Activated CD4-positive, alpha-beta T cell treated with anti-CD3 and anti-CD28 coated beads, Interleukin-2, amount 50 U/mL, for 24 hours (primary cell): Measurements from ENCODE around the gene IDNK.

Source experiments
- DNase-seq, 2 donors: peaks; one replicate each; pipeline ENCODE4 v3.0.0-alpha.2; 2020; ENCODE audit warnings: low read depth in 1 of 2, low spot score in 1 of 2

IDNK gene

GRCh38 chr9:83633255-83633654 lies 10.3 kb downstream of the IDNK start:
- no peak for DNase-seq

GRCh38 chr9:83633676-83634075 lies 10.7 kb downstream of the IDNK start:
- DNase-seq = no peak

DNA sequence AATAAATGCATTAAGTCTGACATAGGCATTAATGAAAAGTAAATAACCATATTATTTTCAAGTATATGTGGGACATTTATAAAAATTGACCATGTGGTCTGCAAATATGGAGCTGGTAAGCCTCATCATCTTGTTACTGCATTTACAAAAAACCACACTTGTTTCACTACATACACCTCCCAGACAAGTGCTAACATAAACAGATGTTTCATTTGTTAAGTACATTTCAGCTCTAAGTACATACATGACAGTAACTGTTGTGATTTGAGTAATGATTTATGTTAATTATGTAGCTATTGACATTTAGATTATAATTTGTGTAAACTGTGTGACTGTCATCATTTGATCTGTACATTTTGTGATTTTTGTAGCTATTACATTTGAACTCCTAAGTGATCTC lies 13.9 kb downstream of the IDNK start:
- DNase-seq = no peak

GRCh38 chr9:83637389-83637788 lies 14.4 kb downstream of the IDNK start:
- no peak for DNase-seq

DNA sequence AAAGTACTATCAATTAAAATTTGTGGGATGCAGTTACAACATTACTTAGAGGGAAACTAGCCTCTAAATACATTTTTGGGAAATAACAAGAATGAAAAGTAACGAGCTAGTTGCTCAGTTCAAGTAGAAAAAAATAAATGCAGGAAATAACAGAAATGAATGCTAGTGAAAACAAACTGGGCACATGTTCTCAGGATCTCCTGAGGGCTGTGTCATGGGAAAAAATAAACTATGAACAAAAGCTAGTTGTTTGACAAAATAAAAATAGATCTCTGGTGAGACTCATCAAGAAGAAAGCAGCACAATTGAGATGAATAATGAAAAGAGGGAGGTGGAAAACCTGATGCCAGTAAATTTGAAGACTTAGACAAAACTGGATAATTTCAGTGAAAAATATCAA lies 16.3 kb downstream of the IDNK start:
- DNase-seq = no peak

GRCh38 chr9:83642793-83643192 lies 19.9 kb downstream of the IDNK start:
- no peak for DNase-seq

- DNase-seq = no peak
These were observed 23.7 kb downstream of the IDNK start for GRCh38 chr9:83646500-83647239.

DNA sequence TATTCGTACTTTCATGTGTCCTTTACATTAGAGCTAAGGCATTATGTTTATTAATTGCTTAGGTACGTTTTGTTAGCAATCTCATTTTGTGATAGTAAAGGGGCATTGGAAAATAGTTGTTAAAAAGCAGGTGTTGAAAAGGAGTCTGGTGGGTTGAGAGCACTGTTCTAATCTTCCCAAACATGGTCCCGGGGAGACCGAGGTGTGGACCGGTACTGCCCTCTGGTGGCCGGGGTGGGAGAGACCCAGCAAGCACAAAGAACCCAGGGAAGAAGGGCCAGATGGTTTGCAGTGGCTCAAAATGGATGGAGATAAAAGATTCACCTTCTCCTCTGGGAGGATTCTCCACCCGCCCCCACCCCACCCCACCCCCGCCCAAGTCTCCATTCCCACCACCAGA lies 26.1 kb downstream of the IDNK start:
- DNase-seq = peak; percentile 49 to 58

GRCh38 chr9:83649515-83649914 lies 26.6 kb downstream of the IDNK start:
- DNase-seq = no peak

DNA sequence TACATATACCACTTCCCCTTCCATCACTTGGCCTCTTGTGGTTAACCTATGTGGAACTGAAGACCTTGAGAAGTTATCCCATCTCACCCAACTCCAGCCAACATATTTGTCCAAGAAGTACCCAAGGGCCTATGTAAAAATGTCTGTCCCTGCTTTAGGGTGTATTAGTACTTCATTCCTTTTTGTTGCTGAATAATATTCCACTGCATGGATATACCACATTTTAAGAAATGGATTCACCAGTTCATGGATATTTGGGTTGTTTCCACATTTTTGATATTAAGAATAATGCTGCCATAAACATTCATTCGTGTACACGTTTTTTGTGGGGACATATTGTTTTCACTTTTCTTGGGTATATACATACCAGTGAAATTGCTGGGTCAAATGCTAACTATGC lies 28.6 kb downstream of the IDNK start:
- no peak for DNase-seq

- no peak for DNase-seq
These were observed 29.5 kb downstream of the IDNK start for GRCh38 chr9:83652433-83652832.

DNA sequence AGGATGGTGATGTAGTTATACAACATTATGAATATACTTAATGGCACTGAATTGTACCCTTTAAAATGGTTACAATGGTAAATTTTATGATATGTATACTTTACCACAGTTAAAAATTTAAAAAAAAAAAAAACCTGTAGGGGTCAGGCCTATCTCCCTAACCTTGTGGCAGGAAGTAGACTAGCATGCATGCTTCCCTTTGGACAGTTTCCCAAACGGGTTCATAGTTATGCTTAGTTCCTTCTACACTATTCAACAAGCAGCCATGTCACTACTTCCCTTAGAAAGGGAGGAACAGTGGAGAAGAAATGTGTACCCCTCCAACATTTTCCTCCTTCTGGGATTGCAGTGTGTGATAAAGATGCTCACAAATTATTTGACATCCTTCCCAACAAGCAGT lies 32.5 kb downstream of the IDNK start:
- DNase-seq = no peak

DNA sequence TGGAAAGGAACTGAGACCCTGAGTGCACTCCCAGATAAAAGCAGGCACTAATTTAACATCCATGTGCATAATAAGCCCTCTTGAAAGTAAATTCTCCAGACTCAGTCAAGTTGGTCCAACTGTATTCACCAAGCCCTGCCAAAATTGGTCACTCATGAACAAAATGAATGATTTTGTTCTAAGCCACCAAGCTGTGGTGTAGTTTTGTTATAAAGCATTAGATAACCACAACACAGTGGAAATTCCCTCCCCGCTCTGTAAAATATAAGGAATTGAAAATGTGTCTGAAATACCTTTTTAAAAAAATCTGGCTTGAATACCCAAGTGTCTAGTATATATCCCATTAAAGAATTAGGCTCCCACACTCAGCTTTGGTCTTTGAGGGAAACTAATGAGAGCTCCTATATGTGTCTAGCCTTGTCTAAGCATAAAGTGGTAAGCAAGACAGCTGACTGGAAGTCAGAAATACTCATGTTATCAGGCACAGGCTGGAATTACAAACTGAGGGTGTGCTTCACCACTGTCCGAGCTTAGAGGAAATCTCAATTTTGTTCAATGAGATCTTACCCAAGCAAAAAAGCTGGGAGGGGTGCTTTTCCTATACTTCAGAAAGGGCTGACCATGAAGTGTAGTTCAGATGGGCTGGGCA lies 33.2 kb downstream of the IDNK start:
- no peak for DNase-seq

GRCh38 chr9:83656952-83657351 lies 34.0 kb downstream of the IDNK start:
- no peak for DNase-seq

- no peak for DNase-seq
These were observed 40.0 kb downstream of the IDNK start for GRCh38 chr9:83662933-83663332.

DNA sequence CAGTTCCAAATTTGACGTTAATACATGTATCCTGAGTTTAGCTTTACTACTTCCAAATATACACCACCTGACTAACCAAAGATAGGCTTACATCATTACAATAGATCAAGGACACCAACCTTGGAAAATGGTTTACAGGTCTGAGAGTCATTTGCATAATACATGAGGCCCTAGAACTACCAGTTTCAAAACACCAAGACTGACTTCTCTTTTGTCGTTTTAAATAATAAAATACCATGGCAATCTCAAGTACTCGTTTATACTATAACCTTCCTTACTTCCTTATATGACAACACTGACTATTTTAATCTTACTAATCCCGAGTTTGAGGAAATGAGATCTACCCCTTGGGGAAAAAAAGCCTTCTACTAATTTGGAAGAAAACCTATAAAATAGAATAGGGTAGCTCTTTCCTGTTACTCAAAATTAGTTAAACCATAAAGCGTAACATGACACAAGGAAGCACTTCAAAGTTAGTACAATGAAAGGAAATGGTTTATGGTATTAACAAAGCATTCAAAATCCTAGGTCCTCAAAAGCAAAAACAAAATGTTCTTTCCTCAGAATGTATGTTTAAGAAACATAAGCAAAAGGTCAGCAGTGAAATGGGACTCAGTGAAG lies 42.7 kb downstream of the IDNK start:
- DNase-seq = no peak

DNA sequence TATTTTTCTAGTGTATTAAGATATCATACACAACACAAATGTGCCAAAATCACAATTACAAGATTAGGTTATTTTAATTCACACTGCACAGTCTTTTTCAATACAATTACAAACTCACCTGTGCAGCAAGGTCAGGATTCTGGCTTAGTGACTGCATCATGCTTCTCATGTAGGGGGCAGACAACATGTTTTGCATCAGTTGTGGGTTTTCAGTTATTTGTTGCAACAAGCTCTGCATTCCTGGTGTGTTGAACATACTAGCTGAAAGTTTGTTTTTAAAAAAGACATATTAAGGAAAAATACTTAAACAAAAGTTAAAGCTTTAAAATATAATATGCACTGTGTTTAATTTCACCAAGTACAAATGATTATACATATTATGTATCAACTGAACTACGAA lies 46.1 kb downstream of the IDNK start:
- no peak for DNase-seq

GRCh38 chr9:83670381-83670780 lies 47.4 kb downstream of the IDNK start:
- no peak for DNase-seq

DNA sequence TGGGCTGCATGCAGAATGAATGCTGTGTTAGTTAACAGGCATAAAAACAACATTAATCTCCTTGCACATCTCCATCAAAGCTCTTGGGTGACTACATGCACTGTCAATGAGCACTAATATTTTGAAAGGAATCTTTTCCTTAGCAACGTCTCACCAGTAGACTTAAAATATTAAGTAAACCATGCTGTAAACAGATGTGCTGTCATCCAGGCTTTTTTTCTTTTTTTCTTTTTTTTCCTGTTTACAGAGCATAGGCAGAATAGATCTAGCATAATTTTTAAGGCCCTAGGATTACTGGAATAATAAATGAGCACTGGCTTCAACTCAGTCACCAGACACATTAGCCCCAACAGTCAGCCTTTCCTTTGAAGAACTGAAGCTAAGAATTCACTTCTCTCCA lies 48.5 kb downstream of the IDNK start:
- no peak for DNase-seq

DNA sequence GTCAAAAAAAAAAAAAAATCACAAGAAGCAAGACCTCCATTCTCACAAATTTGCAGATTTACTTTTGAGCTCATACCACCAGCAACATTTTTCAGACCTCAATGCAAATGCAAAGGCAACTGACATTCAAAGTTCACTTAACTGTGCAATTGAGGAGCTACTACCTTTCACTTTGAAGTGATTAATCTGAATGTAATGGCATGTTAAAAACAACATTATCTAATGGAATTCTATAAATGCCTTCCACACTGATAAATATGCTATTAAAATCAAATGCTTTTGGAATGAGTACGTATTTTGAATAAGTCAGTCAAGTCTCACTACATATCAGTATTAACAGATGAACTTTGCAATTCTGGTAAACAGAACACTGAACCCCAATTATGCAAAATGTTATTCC lies 52.5 kb downstream of the IDNK start:
- DNase-seq = no peak

GRCh38 chr9:83677596-83677995 lies 54.7 kb downstream of the IDNK start:
- DNase-seq = no peak

DNA sequence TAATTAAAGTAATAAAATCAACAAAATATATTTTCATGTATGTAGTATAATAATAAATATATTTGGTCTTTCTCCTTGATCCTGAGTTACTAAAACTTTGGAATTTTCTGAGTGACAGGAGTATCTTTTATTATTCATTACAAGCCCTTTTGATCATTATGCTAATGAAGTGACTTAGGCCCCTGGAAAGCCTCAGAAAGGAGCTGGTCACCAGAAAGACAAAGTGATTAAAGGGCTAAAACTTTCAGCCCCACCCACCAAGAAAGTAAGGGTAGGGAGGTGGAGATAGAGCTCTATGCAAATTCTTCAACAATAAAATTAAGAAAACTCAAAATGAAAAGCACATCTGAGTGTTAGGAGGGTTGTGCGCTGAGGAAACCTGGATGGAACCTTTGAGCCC lies 57.3 kb downstream of the IDNK start:
- no peak for DNase-seq

DNA sequence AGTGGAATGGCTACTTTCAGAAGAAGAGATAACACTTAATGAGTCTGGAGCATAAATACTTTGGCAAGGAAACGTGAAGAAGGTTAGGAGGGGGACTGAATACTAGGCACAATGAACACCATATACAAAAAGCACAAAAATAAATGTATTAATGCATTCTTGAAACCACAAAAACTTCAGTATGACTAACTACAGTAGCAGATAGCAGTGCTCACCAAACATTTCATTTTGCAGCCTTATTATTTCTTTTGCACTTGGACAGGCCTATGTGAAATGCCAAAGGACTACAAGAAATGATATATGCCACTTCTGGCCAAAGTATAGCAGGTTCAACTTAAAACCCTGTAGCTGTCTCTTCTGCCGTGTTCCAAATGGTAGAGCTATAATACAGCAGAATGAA lies 58.5 kb downstream of the IDNK start:
- no peak for DNase-seq
